HG03095 (cell line): ENCODE data around the gene DOCK4.

ENCODE experiments used
- ATAC-seq: cut with Tn5 transposase; IDR thresholded peaks from one replicate; pipeline ENCODE4 v1.9.1; 2021; ENCODE audit warnings: moderate library complexity; ENCODE audit not compliant: unreplicated experiment

Gene DOCK4

DNA sequence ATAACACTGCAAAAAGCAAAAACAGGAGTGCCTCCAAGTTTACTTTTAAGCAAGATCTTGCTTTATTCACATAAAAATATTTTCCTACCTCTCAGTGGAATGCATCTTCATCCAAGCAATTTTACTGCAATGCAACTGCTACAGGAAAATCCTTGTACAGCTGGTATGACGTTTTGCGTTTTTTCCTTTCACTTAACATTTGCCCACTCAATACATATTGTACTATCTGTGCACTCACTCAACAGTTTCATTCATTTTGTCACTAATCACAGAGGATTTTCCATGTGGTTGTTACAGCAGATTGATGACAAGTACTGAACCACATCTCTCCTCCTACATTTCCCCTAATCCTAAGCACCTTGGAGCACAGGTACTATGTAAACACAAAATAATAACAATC, 421.9 kb downstream of the DOCK4 start:
- ATAC-seq, result no peak

- no peak for ATAC-seq
Measured at GRCh38 chr7:111783854-111784253, 422.3 kb downstream of the DOCK4 start.

- ATAC-seq, result no peak
Measured at GRCh38 chr7:111780527-111780926, 425.7 kb downstream of the DOCK4 start.

GRCh38 chr7:111775206-111775605, 431.0 kb downstream of the DOCK4 start:
- no peak for ATAC-seq

DNA sequence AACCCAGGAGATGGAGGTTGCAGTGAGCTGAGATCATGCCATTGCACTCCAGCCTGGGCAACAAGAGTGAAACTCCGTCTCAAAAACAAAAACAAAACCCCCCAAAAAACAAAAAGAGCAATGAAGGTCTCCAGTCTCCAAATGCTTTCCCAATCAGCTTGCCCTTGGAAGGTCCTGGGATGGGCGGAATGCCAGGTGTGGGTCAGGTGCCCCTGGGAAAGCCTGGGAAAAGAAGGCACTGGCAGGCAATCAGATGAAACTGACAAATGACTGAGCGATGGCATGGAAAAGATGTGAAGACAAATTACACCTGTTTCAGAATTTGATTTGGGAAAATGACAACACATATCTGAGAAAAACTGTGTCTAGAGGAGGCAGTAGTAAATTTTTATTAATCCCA, 433.5 kb downstream of the DOCK4 start:
- no peak for ATAC-seq

- no peak for ATAC-seq
Measured at GRCh38 chr7:111771638-111772037, 434.6 kb downstream of the DOCK4 start.

DNA sequence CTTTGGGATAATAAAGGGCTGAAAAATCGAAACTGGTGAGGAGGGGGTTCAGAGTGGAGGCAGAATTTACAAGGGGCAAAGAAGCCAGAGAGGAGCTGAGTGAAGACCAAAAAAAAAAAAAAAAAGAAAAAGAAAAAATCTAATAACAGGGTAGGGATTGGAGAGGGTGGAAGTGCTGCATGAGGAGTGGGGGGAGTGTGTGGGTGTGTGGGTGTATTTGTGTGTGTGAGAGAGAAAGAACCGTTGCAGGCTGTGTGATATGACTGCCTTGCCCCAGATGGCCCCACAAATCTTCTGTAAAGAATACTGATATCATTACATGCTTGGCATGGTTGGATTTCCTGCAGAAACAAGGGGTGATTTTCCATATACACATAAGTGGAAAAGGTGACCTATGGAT, 436.1 kb downstream of the DOCK4 start:
- no peak for ATAC-seq

DNA sequence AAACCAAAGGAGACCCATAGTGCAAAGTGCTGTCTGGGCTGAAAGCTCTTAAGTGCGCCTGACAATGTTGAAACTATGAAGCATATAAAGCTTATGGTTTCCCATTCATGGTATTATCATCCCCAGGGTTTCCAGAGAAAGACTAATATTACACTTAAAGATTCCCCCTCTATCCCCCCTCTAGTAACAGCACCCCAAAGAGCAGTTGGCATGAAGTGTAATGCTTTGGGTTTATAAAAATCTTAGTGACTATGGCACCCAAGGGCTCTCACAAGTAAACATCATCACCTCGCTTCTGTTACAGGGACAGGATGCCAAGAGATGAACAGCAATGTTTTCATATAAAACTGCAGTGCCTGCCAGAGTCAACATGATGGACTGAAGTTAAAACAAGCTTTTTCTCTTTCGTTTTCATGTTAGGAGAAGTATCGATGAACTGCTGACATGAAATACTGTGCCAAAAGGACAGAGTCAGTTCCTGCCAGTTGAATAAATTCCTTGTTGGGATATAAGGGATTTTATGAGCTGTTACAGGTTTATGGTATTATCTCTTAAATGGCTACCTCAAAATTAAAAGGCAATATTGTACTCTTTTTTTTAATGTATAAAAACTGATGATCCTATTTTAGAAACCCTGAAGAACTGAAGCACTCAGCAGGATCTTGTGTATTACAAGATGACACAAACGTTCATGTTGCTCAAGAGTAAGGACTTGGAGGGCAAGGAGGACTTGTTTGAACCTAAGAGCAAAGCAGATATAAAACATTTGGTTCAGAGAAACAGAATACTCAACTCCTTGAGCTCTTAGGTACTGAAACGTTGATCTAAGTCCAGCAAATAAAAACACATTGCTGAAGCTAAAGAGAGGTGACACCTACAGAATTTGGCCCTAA, 440.2 kb downstream of the DOCK4 start:
- no peak for ATAC-seq

GRCh38 chr7:111763221-111763801, 442.9 kb downstream of the DOCK4 start:
- no peak for ATAC-seq

DNA sequence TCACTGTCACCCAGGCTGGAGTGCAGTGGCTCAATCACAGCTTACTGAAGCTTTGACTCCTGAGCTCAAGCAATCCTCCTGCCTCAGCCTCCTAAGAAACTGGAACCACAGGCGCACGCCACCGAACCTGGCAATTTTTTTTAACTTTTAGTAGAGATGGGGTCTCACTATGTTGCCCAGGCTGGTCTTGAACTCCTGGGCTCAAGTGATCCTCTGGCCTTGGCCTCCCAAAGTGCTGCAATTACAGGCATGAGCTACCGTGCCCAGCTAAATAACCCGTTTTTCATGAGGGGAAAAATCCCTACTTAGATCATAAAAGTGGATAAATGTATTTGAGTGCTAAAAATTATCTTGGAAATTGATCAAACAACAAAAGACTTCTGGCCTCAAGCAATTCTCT, 443.4 kb downstream of the DOCK4 start:
- ATAC-seq, result no peak

DNA sequence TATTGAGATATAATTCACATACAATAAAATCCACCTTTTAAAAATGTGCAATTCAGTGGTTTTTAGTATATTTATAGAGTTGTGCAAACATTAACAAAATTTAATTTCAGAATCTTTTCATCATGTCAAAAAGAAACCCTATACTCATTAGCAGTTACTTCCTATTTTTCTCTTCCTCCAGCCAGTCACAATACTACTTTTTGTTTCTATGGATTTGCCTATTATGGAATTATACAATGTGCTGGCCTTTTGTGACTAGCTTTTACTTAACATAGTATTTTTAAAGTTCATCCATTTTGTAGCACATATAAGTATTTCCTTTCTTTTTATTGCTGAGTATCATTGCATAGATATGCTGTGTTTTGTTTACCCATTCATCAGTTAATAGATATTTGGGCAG, 444.0 kb downstream of the DOCK4 start:
- ATAC-seq, result no peak

- ATAC-seq, result no peak
Measured at GRCh38 chr7:111760043-111760442, 446.2 kb downstream of the DOCK4 start.

- no peak for ATAC-seq
Measured at GRCh38 chr7:111758332-111758731, 447.9 kb downstream of the DOCK4 start.

GRCh38 chr7:111756687-111757178, 449.5 kb downstream of the DOCK4 start:
- no peak for ATAC-seq

- no peak for ATAC-seq
Measured at GRCh38 chr7:111755383-111755782, 450.8 kb downstream of the DOCK4 start.

DNA sequence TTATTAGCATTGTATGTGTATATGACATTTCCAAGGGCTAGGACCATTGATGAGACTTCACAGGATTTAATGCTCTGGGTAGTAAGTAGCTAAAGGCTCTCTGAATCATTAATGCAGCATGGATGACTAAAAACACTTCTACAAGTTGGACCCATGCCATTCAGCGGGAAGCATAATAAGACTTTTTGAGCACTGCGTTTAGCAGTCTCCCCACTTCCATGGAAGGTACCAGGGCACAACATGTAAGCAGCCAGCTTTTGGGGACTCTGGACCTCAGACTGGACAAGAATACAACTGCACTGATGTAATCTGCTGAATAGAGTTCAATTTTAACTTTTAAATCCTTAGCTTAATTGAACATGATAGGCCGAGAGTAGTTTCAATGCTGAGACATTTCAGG, 452.2 kb downstream of the DOCK4 start:
- ATAC-seq, result no peak

DNA sequence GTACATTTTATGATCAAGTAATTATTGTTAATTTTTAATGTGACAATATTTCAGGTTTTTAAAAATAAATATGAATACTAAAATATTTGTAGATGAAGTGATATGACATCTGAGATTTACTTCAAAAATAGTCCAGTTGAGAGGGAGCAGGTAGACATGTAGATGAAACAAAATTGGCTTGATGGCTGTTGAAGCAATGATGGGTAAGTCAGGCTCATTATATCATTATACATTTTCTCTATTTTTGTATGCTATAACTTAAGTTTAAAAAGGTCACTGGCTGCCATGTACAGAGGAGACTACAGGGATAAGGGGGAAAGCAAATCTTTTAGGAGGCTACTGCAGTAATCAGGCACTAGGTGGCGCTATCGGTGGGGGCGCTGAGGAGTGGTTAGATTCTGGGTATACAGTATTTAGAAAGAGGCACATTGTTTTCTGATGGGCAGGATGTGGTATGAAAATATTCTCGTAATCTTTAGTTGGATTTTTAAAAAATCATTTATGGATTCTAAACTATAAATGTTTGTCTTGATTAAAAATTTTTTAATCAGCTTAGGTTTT, 454.1 kb downstream of the DOCK4 start:
- peak; percentile 96 for ATAC-seq

GRCh38 chr7:111750878-111751277, 455.3 kb downstream of the DOCK4 start:
- no peak for ATAC-seq

GRCh38 chr7:111750228-111750627, 456.0 kb downstream of the DOCK4 start:
- no peak for ATAC-seq

DNA sequence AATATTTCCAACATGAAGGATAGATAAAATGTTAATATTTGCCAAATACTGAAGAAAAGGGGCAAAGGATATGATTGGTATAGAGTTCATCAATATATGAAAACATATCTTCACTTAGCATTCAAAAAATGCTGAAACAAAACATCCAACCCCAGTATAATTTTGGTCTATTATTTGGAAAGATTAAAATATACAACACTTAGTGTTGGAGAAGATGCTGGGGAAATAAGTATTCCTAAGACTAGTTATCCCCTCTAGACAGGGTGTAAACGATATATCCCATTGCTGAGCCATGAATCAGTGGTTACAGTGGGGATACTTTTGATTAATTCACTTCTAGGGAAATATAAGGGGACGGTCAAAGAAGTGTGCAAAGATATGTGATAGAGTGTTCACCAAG, 456.6 kb downstream of the DOCK4 start:
- ATAC-seq, result no peak

GRCh38 chr7:111747718-111748117, 458.5 kb downstream of the DOCK4 start:
- no peak for ATAC-seq

GRCh38 chr7:111746950-111747349, 459.2 kb downstream of the DOCK4 start:
- ATAC-seq, result no peak
